Uterus (tissue), 2 donors: ENCODE measurements around the gene IGFL3.

Experiments
- CTCF ChIP-seq, 4 experiments: fragments of 200-600 bp in 2 of 4; fragments of 450-650 bp in 2 of 4; sonication (generic) in 2 of 4; IDR thresholded peaks; one replicate each; pipeline ENCODE4 v1.5.1; 2016 to 2019; ENCODE audit warnings: antibody characterized with exemption in 4 of 4, mild to moderate bottlenecking in 2 of 4, moderate library complexity in 1 of 4
- POLR2A ChIP-seq, 2 donors: fragments of 450-650 bp; IDR thresholded peaks; one replicate each; pipeline ENCODE4 v1.6.1; 2016; ENCODE audit warnings: antibody characterized with exemption in 2 of 2, mild to moderate bottlenecking in 1 of 2, moderate library complexity in 1 of 2

- TF ChIP-seq CTCF (IDR thresholded peaks at IDR 0.05) (no peak), POLR2A (IDR thresholded peaks at IDR 0.05) (no peak)
Observed at GRCh38 chr19:46131485-46132143, 7.1 kb upstream of the IGFL3 start.
